Measurements from ENCODE around the gene URI1. TPM values are rescaled to one million over a fixed set of nuclear protein-coding genes. Genes with fewer than 3 reads are reported as not detected.

The URI1 gene
- total RNA-seq, 1 donor from 2014 or later, result 42.0 TPM

DNA sequence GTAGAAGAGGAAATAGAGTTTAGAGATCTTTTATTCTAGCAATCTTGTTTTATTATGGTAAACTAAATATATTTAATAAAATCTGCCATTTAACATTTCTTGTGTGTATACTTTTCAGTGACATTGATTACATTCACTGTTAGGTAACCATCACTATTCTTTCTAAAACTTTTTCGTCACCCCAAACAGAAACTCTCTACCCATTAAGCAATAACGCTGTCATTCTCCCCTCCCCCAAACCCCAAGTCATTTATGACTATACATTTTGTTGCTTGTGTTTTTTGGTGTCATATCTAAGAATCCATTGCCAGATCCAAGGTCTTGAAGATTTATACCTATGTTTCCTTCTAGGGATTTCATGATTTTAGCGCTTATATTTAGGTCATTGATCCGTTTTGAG, 10.6 kb downstream of the URI1 start:
- TF ChIP-seq, protein P1, sequence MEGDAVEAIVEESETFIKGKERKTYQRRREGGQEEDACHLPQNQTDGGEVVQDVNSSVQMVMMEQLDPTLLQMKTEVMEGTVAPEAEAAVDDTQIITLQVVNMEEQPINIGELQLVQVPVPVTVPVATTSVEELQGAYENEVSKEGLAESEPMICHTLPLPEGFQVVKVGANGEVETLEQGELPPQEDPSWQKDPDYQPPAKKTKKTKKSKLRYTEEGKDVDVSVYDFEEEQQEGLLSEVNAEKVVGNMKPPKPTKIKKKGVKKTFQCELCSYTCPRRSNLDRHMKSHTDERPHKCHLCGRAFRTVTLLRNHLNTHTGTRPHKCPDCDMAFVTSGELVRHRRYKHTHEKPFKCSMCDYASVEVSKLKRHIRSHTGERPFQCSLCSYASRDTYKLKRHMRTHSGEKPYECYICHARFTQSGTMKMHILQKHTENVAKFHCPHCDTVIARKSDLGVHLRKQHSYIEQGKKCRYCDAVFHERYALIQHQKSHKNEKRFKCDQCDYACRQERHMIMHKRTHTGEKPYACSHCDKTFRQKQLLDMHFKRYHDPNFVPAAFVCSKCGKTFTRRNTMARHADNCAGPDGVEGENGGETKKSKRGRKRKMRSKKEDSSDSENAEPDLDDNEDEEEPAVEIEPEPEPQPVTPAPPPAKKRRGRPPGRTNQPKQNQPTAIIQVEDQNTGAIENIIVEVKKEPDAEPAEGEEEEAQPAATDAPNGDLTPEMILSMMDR (IDR thresholded peaks at IDR 0.05), result no peak
- Mint-ChIP-seq H3K27ac (ENCODE audit: unreplicated experiment) (peak overlapping the region; percentile 2), H3K4me1 (ENCODE audit: low read depth) (peaks cover 23% of the 10 kb centered on the region), H3K9me3 (ENCODE audit: low read depth) (no peaks in the 10 kb centered on the region), H3K4me3 (ENCODE audit: unreplicated experiment) (no peak overlapping the region), H3K27me3 (ENCODE audit: low read depth) (no peaks in the 10 kb centered on the region), H3K36me3 (ENCODE audit: low read depth) (no peaks in the 10 kb centered on the region)
- no peak for DNase-seq (ENCODE audit: low spot score)

DNA sequence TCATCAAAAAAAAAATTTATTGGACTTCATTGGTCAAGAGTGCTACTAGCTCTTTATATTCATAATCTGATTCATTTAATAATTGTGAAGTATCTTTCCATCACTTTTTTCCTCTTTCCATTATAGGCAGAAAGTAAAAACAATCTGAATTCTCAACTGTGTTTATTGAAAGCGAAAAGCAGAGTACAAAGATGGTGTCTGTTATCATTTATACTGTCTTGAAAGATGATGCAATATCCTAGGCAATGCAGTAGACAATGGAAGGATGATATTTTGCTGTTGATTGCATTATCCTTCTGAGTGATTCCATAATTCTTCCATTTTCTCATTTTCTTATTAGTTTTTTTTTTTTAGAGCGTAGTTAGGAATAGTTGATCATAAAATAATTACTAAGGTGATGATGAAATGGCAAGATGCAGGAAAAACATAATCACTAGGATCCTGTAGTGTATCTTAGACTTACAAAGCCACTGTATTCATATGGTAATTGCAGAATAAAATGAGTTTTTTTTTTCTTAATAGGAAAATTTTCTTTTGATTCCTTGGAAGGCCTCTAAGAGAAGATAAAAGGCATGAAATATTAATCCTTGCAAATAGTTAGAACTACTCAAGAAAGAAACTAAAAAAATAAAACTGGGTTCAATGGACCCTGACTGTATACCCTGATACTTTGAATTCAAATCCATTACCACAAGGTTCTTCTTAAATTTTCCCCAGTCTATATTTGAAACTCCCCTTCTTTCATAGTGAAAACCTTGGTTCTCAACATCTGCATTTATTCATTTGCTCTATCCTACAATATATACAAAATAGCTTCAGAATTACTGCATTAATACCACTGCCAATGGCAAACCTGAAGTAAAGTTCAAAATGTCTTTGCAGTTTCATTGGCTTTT, 11.6 kb downstream of the URI1 start:
- TF ChIP-seq, protein P1 (IDR thresholded peaks at IDR 0.05), result no peak
- Mint-ChIP-seq H3K4me1 (ENCODE audit: low read depth) (peaks cover 15% of the 10 kb centered on the region), H3K4me3 (ENCODE audit: unreplicated experiment) (no peak overlapping the region), H3K27me3 (ENCODE audit: low read depth) (no peaks in the 10 kb centered on the region), H3K27ac (ENCODE audit: unreplicated experiment) (peak overlapping the region; percentile 63), H3K9me3 (ENCODE audit: low read depth) (no peaks in the 10 kb centered on the region), H3K36me3 (ENCODE audit: low read depth) (no peaks in the 10 kb centered on the region)
- DNase-seq (ENCODE audit: low spot score), result no peak

DNA sequence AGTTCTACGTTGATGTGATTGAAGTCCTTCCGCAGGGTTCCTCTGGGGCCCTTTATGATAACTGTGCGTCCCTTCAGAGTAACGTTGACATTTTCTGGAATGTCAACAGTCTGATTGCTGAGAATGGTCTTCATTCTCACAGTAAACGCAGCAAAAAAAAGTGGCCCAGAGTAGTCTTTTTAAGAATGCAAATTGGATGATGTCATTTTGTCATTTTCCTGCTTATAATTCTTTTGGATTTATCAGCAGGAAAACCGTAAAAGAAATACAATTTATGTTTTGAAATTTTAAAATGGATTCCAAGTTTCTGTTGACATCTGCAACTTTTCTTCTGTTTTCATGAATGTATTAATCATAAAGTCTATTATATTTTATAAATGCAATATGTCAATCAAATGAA, 14.8 kb downstream of the URI1 start:
- H3K9me3 Mint-ChIP-seq (ENCODE audit: low read depth), result no peaks in the 10 kb centered on the region
- H3K4me1 Mint-ChIP-seq (ENCODE audit: low read depth), result peaks cover 14% of the 10 kb centered on the region
- no peak for DNase-seq (ENCODE audit: low spot score)
- H3K27ac Mint-ChIP-seq (ENCODE audit: unreplicated experiment), result no peak overlapping the region
- no peaks in the 10 kb centered on the region for H3K27me3 Mint-ChIP-seq (ENCODE audit: low read depth)
- TF ChIP-seq, protein P1 (IDR thresholded peaks at IDR 0.05), result no peak
- no peaks in the 10 kb centered on the region for H3K36me3 Mint-ChIP-seq (ENCODE audit: low read depth)
- H3K4me3 Mint-ChIP-seq (ENCODE audit: unreplicated experiment), result no peak overlapping the region

DNA sequence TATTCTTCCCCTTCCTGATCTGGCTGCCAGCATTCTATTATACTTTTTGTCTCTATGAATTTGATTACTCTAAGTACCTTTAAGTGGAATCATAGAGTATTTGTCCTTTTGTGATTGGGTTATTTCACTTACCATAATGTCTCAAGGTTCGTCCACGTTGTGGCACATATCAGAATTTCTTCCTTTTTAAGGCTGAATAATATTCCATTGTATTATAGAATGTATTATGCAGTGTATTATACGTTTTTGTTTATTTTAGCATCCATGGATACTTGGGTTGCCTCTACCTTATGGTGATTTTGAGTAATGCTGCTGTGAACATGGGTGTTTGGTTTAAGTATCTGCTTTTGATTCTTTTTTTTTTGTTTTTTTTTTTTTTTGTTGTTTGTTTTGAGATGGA, 19.3 kb downstream of the URI1 start:
- no peak for DNase-seq (ENCODE audit: low spot score)
- H3K36me3 Mint-ChIP-seq (ENCODE audit: low read depth), result no peaks in the 10 kb centered on the region
- H3K4me3 Mint-ChIP-seq (ENCODE audit: unreplicated experiment), result no peak overlapping the region
- peaks cover 31% of the 10 kb centered on the region for H3K4me1 Mint-ChIP-seq (ENCODE audit: low read depth)
- H3K27me3 Mint-ChIP-seq (ENCODE audit: low read depth), result no peaks in the 10 kb centered on the region
- H3K27ac Mint-ChIP-seq (ENCODE audit: unreplicated experiment), result no peak overlapping the region
- H3K9me3 Mint-ChIP-seq (ENCODE audit: low read depth), result no peaks in the 10 kb centered on the region
- TF ChIP-seq, protein P1 (IDR thresholded peaks at IDR 0.05), result no peak

DNA sequence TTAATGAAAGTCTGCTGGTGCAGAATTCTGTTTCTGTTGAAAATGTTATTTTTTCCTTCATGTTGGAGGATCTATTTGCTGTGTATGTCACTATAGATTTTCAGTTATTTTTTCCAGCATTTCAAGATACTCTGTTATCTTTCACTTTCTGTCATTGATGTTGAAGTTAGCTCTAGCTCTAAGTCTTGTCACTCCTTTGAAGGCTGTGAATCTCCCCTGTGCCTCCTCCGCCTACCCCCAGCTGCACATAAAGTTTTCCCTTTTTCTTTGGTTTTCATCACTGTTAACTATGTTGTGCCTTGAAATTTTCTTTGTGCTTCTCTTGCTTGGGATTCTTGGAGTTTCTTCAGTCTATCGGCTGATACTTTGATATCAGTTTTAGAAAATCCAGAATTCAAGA, 20.8 kb downstream of the URI1 start:
- Mint-ChIP-seq H3K4me3 (ENCODE audit: unreplicated experiment) (no peak overlapping the region), H3K27ac (ENCODE audit: unreplicated experiment) (no peak overlapping the region), H3K27me3 (ENCODE audit: low read depth) (no peaks in the 10 kb centered on the region), H3K4me1 (ENCODE audit: low read depth) (peaks cover 46% of the 10 kb centered on the region), H3K36me3 (ENCODE audit: low read depth) (no peaks in the 10 kb centered on the region), H3K9me3 (ENCODE audit: low read depth) (no peaks in the 10 kb centered on the region)
- TF ChIP-seq, protein P1 (IDR thresholded peaks at IDR 0.05), result no peak
- no peak for DNase-seq (ENCODE audit: low spot score)

Data from chondrocyte (in vitro differentiated cells).